Caki2 (cell line): ENCODE results near the gene MIF. TPM values are rescaled to one million over a fixed set of nuclear protein-coding genes. Genes with fewer than 3 reads are reported as not detected.
"Not testable (repeated sequence)": the region's sequence is repeated elsewhere in the genome, so short reads cannot be mapped to it uniquely, and the experiment has no call there.

Experiments used
- DNase-seq: peaks from one replicate; pipeline ENCODE4 v3.0.0-alpha.2; 2015; ENCODE audit warnings: low read depth
- in situ Hi-C: cut with HindIII; loops from 2 replicates; pipeline ENCODE4 v1.10.0; 2016; ENCODE audit warnings: low sequenced_read_pairs, low pct_unique_long_range_greater_than_20kb, mixed read lengths
- total RNA-seq: library from RNA; depleted of rRNA; stranded (reverse); fragments of >200 nt; shearing (Covaris generic); gene quantifications from 2 replicates; pipeline ENCODE4 v1.2.3, GENCODE V29; 2014; ENCODE audit warnings: low replicate concordance; rRNA removed

The MIF gene
- total RNA-seq, 1 experiment from 2014 or later: 2,027 TPM

GRCh38 chr22:23915290-23915689 lies 21.1 kb downstream of the MIF start:
- in situ Hi-C loops: no loop called here
- DNase-seq: no peak

GRCh38 chr22:23920267-23920611 lies 26.1 kb downstream of the MIF start:
- DNase-seq, in situ Hi-C loops: not testable (repeated sequence)

GRCh38 chr22:23921586-23922201 lies 27.5 kb downstream of the MIF start:
- in situ Hi-C loops: not testable (repeated sequence)
- DNase-seq: peak; percentile 30

DNA sequence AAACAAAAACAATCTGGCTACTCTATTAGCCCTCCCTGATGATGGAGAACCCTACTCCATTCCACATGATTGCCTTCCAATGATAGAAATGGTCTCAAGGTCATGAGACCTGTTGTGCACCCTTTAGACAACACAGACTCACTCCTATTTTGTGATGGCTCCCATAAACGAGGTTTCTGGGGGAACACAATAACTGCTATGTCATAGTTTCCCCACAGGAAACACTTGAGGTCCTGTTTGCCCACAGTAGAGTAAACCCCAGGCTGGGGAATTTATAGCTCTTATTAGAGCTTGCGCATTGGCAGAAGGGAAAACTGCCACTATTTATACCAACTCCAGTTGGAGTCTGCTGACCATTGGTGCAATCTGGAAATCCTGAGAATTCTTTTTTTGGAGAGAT lies 28.7 kb downstream of the MIF start:
- DNase-seq: no peak
- in situ Hi-C loops: no loop called here

GRCh38 chr22:23925020-23925606 lies 30.9 kb downstream of the MIF start:
- in situ Hi-C loops: no loop called here
- DNase-seq: no peak

DNA sequence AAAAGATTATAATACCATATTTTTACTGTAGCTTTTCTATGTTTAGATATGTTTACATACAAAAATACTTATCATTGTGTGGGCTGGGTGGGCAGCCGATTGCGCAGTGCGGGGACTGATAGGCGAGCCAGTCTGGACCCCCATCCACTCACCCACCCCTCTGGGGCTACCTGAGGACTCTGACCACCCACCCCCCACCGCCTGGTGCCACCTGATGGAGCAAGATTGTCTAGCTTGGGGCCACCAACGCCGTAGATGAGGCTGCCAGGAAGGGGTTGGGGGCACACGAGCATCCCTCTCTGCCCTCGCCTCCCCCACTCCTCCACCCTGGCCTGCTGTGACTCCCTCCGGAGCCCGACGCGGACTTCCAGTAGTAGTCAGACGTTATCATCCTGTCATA lies 32.4 kb downstream of the MIF start:
- no peak for DNase-seq
- in situ Hi-C loops: no loop called here

GRCh38 chr22:23938328-23939016 lies 44.3 kb downstream of the MIF start:
- no peak for DNase-seq
- in situ Hi-C loops: no loop called here

DNA sequence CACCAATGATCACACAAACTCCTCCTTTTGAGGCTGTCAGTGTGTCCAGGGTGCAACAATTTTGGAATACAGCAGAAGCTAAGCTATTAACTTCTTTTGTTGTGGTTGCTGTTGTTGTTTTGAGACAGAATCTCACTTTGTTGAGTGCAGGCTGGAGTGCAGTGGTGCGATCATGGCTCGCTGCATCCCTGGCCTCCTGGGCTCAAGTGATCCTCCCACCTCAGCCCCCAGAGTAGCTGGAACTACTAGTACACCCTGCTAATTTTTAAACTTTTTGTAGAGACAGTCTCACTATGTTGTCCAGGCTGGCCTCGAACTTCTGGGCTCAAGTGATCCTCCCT lies 44.8 kb downstream of the MIF start:
- DNase-seq: no peak
- in situ Hi-C loops: no loop called here

- in situ Hi-C loops, DNase-seq: not testable (repeated sequence)
Measured at GRCh38 chr22:23940166-23940565, 46.0 kb downstream of the MIF start.

Other genes starting within 250 kb of the MIF start
- not detected in 2 replicates for gene RGL4, start 203.4 kb upstream of the MIF start, total RNA-seq
- gene ZNF70, start 143.3 kb upstream of the MIF start, total RNA-seq: 7.7 and 9.0 TPM in 2 replicates
- gene VPREB3, start 140.0 kb upstream of the MIF start, total RNA-seq: not detected in 2 replicates
- gene C22orf15, start 131.4 kb upstream of the MIF start, total RNA-seq: not detected in 2 replicates
- 3.1 and 16.0 TPM in 2 replicates for gene CHCHD10, start 126.4 kb upstream of the MIF start, total RNA-seq
- gene MMP11, start 121.5 kb upstream of the MIF start, total RNA-seq: 16.2 and 36.3 TPM in 2 replicates
- 153 and 163 TPM in 2 replicates for gene SMARCB1, start 107.4 kb upstream of the MIF start, total RNA-seq
- gene DERL3, start 55.4 kb upstream of the MIF start, total RNA-seq: 8.9 and 12.5 TPM in 2 replicates
- 20.2 and 101 TPM in 2 replicates for gene SLC2A11, start 36.5 kb upstream of the MIF start, total RNA-seq
- gene GSTT2B, start 66.8 kb downstream of the MIF start, total RNA-seq: 0.81 and 2.5 TPM in 2 replicates
- gene DDTL, start 72.5 kb downstream of the MIF start, total RNA-seq: 0.10 TPM in 1 of 2 replicates, not detected in the other
- 213 and 296 TPM in 2 replicates for gene DDT, start 80.1 kb downstream of the MIF start, total RNA-seq
- gene GSTT2, start 85.8 kb downstream of the MIF start, total RNA-seq: not detected in 2 replicates
- not detected in 2 replicates for gene GSTT4, start 111.1 kb downstream of the MIF start, total RNA-seq
- 17.2 and 25.9 TPM in 2 replicates for gene CABIN1, start 116.9 kb downstream of the MIF start, total RNA-seq